H9 (cell line): ENCODE results near the gene HGS. TPM values are rescaled to one million over a fixed set of nuclear protein-coding genes. Genes with fewer than 3 reads are reported as not detected.

Experiments
- DNase-seq: peaks from one replicate; pipeline ENCODE4 v3.0.0-alpha.2; 2017
- H2AFZ ChIP-seq: one replicate; pipeline ENCODE4 v1.6.1; 2013; ENCODE audit warnings: mild to moderate bottlenecking, low read length, control low read depth, moderate library complexity
- H2AK5ac ChIP-seq: 2 replicates; pipeline ENCODE4 v1.6.1; 2013; ENCODE audit warnings: low read length, control low read depth, mixed read lengths; ENCODE audit not compliant: insufficient read length
- H2BK120ac ChIP-seq: one replicate; pipeline ENCODE4 v1.6.1; 2013; ENCODE audit warnings: low read depth, mild to moderate bottlenecking, low read length, control low read depth, inconsistent platforms; ENCODE audit not compliant: poor library complexity, severe bottlenecking
- H2BK12ac ChIP-seq: 2 replicates; pipeline ENCODE4 v1.6.1; 2013; ENCODE audit warnings: low read length, control low read depth, mixed read lengths, low read depth; ENCODE audit not compliant: insufficient read length
- H2BK15ac ChIP-seq: 2 replicates; pipeline ENCODE4 v1.6.1; 2013; ENCODE audit warnings: low read depth, low read length, control low read depth
- H2BK20ac ChIP-seq: one replicate; pipeline ENCODE4 v1.6.1; 2013; ENCODE audit warnings: low read depth, mild to moderate bottlenecking, low read length, control low read depth, inconsistent platforms; ENCODE audit not compliant: poor library complexity, severe bottlenecking
- H2BK5ac ChIP-seq: 2 replicates; pipeline ENCODE4 v1.6.1; 2013; ENCODE audit warnings: low read length, control low read depth, mixed read lengths; ENCODE audit not compliant: insufficient read length
- H3K14ac ChIP-seq: 2 replicates; pipeline ENCODE4 v1.6.1; 2013; ENCODE audit warnings: low read length, control low read depth; ENCODE audit not compliant: insufficient read depth
- H3K18ac ChIP-seq: 2 replicates; pipeline ENCODE4 v1.6.1; 2013; ENCODE audit warnings: low read depth, mild to moderate bottlenecking, mixed read lengths, low read length, control low read depth; ENCODE audit not compliant: insufficient read length
- H3K23ac ChIP-seq: 2 replicates; pipeline ENCODE4 v1.6.1; 2013; ENCODE audit warnings: low read length, control low read depth, mixed read lengths, low read depth; ENCODE audit not compliant: insufficient read length
- H3K23me2 ChIP-seq: 2 replicates; pipeline ENCODE4 v1.6.1; 2013; ENCODE audit warnings: low read depth, mild to moderate bottlenecking, mixed read lengths, low read length, control low read depth; ENCODE audit not compliant: insufficient read length, poor library complexity, severe bottlenecking
- H3K27ac ChIP-seq: 2 replicates; pipeline ENCODE4 v1.5.1; 2013; ENCODE audit warnings: low read length, control low read depth, mixed read lengths, low read depth; ENCODE audit not compliant: insufficient read length
- H3K27me3 ChIP-seq: 2 replicates; pipeline ENCODE4 v1.6.1; 2013; ENCODE audit warnings: low read length, control low read depth, inconsistent platforms; ENCODE audit not compliant: insufficient read depth
- H3K4ac ChIP-seq: 2 replicates; pipeline ENCODE4 v1.6.1; 2013; ENCODE audit warnings: low read depth, mild to moderate bottlenecking, control low read depth, inconsistent platforms, low read length, moderate library complexity
- H3K4me1 ChIP-seq: 2 replicates; pipeline ENCODE4 v1.6.1; 2013; ENCODE audit warnings: low read length, control low read depth, inconsistent platforms; ENCODE audit not compliant: insufficient read depth
- H3K4me2 ChIP-seq: 2 replicates; pipeline ENCODE4 v1.6.1; 2013; ENCODE audit warnings: low read length, control low read depth, mixed read lengths; ENCODE audit not compliant: insufficient read length, insufficient read depth
- H3K56ac ChIP-seq: 2 replicates; pipeline ENCODE4 v1.6.1; 2013; ENCODE audit warnings: low read depth, mild to moderate bottlenecking, mixed read lengths, low read length, control low read depth; ENCODE audit not compliant: insufficient read length
- H3K79me1 ChIP-seq: 2 replicates; pipeline ENCODE4 v1.6.1; 2013; ENCODE audit warnings: low read depth, mild to moderate bottlenecking, moderate library complexity, low read length, control low read depth, inconsistent platforms; ENCODE audit not compliant: insufficient read depth, poor library complexity, severe bottlenecking
- H3K79me2 ChIP-seq: 2 replicates; pipeline ENCODE4 v1.6.1; 2013; ENCODE audit warnings: low read length, control low read depth, inconsistent platforms; ENCODE audit not compliant: insufficient read depth
- H3K9ac ChIP-seq: 2 replicates; pipeline ENCODE4 v1.6.1; 2013; ENCODE audit warnings: low read length, control low read depth, mixed read lengths; ENCODE audit not compliant: insufficient read length; ENCODE audit errors: extremely low read depth
- H3K9me3 ChIP-seq: one replicate; pipeline ENCODE4 v1.6.1; 2013; ENCODE audit warnings: low read depth, low read length, inconsistent platforms; ENCODE audit not compliant: control insufficient read depth
- H3T11ph ChIP-seq: one replicate; pipeline ENCODE4 v1.6.1; 2013; ENCODE audit warnings: mild to moderate bottlenecking, low read length, control low read depth, inconsistent platforms
- H4K20me1 ChIP-seq: one replicate; pipeline ENCODE4 v1.6.1; 2013; ENCODE audit not compliant: control insufficient read depth, insufficient read length, insufficient read depth
- H4K5ac ChIP-seq: 2 replicates; pipeline ENCODE4 v1.6.1; 2013; ENCODE audit warnings: low read depth, mild to moderate bottlenecking, mixed read lengths, low read length, control low read depth; ENCODE audit not compliant: insufficient read length
- H4K8ac ChIP-seq: replicated peaks from 2 replicates; pipeline ENCODE4 v1.6.1; 2013; ENCODE audit warnings: low read length, control low read depth, mixed read lengths, low read depth; ENCODE audit not compliant: insufficient read length
- H4K91ac ChIP-seq: 2 replicates; pipeline ENCODE4 v1.6.1; 2013; ENCODE audit warnings: low read depth, mild to moderate bottlenecking, moderate library complexity, mixed read lengths, low read length, control low read depth; ENCODE audit not compliant: insufficient read length
- H3K27ac Mint-ChIP-seq, 3 experiments: 2 replicates in 2 of 3; 3 replicates in 1 of 3; pipeline ENCODE4 v1.8.0; 2020 to 2021; ENCODE audit warnings: mixed read lengths in 3 of 3, mild to moderate bottlenecking in 1 of 3, moderate library complexity in 1 of 3
- H3K27me3 Mint-ChIP-seq: 2 replicates; pipeline ENCODE4 v1.8.0; 2021; ENCODE audit warnings: low read depth, mild to moderate bottlenecking, moderate library complexity, mixed read lengths
- H3K36me3 Mint-ChIP-seq, 3 experiments: 2 replicates in 2 of 3; 3 replicates in 1 of 3; pipeline ENCODE4 v1.8.0; 2020 to 2021; ENCODE audit warnings: low read depth in 3 of 3, mixed read lengths in 3 of 3; ENCODE audit not compliant: insufficient read depth in 1 of 3
- H3K4me1 Mint-ChIP-seq, 2 experiments: 2 replicates each; pipeline ENCODE4 v1.8.0; 2020; ENCODE audit warnings: mixed read lengths in 2 of 2
- H3K4me3 Mint-ChIP-seq, 2 experiments: 2 replicates in 1 of 2; 3 replicates in 1 of 2; pipeline ENCODE4 v1.8.0; 2020 to 2021; ENCODE audit warnings: mild to moderate bottlenecking in 2 of 2, mixed read lengths in 2 of 2, moderate library complexity in 1 of 2
- H3K9me3 Mint-ChIP-seq, 2 experiments: 2 replicates in 1 of 2; 3 replicates in 1 of 2; pipeline ENCODE4 v1.8.0; 2020; ENCODE audit warnings: mild to moderate bottlenecking in 2 of 2, mixed read lengths in 2 of 2, moderate library complexity in 1 of 2
- WGBS: extraction: QIAGEN DNeasy Blood & Tissue Kit; methylation state at CpG from one replicate; pipeline ENCODE4 v1.1.7; 2013; ENCODE audit warnings: missing lambda C conversion rate, low lambda C conversion rate, mixed read lengths; ENCODE audit not compliant: insufficient read length; ENCODE audit errors: extremely low coverage; 5-methylcytosine and 5-hydroxymethylcytosine counted together
- total RNA-seq: library from RNA; stranded (reverse); gene quantifications from 2 replicates; pipeline ENCODE4 v1.2.1, GENCODE V29; 2021
- TF ChIP-seq, protein P1 (sequence below): fragments of 200-600 bp; sonication (generic); conservative IDR thresholded peaks from 3 replicates; pipeline ENCODE4 v1.8.0; 2021; ENCODE audit warnings: antibody characterized with exemption, mild to moderate bottlenecking

HGS gene
- total RNA-seq, 1 experiment from 2014 or later: 106 TPM

- no peaks in the 10 kb centered on the region; the same call in 1 of the 2 replicates for H3K79me2 ChIP-seq
- no peak overlapping the region for H2AK5ac ChIP-seq
- H2BK15ac ChIP-seq: no peak overlapping the region
- peaks cover 5% of the 10 kb centered on the region for H3K23me2 ChIP-seq
- no peaks in the 10 kb centered on the region for H3K27me3 ChIP-seq
- H3K14ac ChIP-seq: no peak overlapping the region
- Mint-ChIP-seq H3K9me3 (no peaks in the 10 kb centered on the region; a peak in 1 of 5 replicates), H3K36me3 (peaks cover 6 to 18% (median 14%) of the 10 kb centered on the region in 3 experiments), H3K4me1 (peaks cover 9 to 20% of the 10 kb centered on the region in 2 experiments), H3K27me3 (no peaks in the 10 kb centered on the region; the same call in 1 of the 2 replicates), H3K27ac (no peak overlapping the region), H3K4me3 (no peak overlapping the region)
- no peak overlapping the region for H4K5ac ChIP-seq
- no CpG with 5 or more reads among the region's 9 CpGs for WGBS
- H3T11ph ChIP-seq: no peak overlapping the region
- no peaks in the 10 kb centered on the region for H3K9me3 ChIP-seq
- H4K91ac ChIP-seq: no peak overlapping the region
- no peak overlapping the region for H3K27ac ChIP-seq
- TF ChIP-seq, protein P1, sequence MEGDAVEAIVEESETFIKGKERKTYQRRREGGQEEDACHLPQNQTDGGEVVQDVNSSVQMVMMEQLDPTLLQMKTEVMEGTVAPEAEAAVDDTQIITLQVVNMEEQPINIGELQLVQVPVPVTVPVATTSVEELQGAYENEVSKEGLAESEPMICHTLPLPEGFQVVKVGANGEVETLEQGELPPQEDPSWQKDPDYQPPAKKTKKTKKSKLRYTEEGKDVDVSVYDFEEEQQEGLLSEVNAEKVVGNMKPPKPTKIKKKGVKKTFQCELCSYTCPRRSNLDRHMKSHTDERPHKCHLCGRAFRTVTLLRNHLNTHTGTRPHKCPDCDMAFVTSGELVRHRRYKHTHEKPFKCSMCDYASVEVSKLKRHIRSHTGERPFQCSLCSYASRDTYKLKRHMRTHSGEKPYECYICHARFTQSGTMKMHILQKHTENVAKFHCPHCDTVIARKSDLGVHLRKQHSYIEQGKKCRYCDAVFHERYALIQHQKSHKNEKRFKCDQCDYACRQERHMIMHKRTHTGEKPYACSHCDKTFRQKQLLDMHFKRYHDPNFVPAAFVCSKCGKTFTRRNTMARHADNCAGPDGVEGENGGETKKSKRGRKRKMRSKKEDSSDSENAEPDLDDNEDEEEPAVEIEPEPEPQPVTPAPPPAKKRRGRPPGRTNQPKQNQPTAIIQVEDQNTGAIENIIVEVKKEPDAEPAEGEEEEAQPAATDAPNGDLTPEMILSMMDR: no peak
- no peak overlapping the region for H3K23ac ChIP-seq
- H3K9ac ChIP-seq: no peak overlapping the region
- H3K4me1 ChIP-seq: no peaks in the 10 kb centered on the region
- H4K8ac ChIP-seq: no peak overlapping the region
- H3K56ac ChIP-seq: no peak overlapping the region
- no peaks in the 10 kb centered on the region for H3K79me1 ChIP-seq
- no peak for DNase-seq
- H2BK12ac ChIP-seq: no peak overlapping the region
- no peak overlapping the region for H3K4ac ChIP-seq
- H2AFZ ChIP-seq: no peak overlapping the region
- H2BK5ac ChIP-seq: no peak overlapping the region
- H3K4me2 ChIP-seq: no peak overlapping the region
- no peak overlapping the region for H2BK20ac ChIP-seq
- H4K20me1 ChIP-seq: no peaks in the 10 kb centered on the region
- no peak overlapping the region for H3K18ac ChIP-seq
- H2BK120ac ChIP-seq: no peak overlapping the region
These were observed 33.9 kb downstream of the HGS start for GRCh38 chr17:81717766-81718089.
